Thymus (tissue), 2 donors: ENCODE data around the gene GGT7. TPM values are rescaled to one million over a fixed set of nuclear protein-coding genes. Genes with fewer than 3 reads are reported as not detected.

Experiments used
- polyA plus RNA-seq: library from polyadenylated mRNA; stranded (reverse); fragments of 200-250 nt; gene quantifications from one replicate; pipeline ENCODE4 v1.2.3, GENCODE V29; 2013
- total RNA-seq: library from RNA; stranded (reverse); fragments of 120-200 nt; gene quantifications from one replicate; pipeline ENCODE4 v1.2.4, GENCODE V29; 2013
- donor health status: healthy.

GGT7 gene
- total and polyA plus RNA-seq, 2 donors = 3.9 to 19.4 TPM

Other genes with a start within 250 kb of the GGT7 start
- gene PIGU, start 195.8 kb downstream of the GGT7 start, total RNA-seq = 10.0 TPM
- gene PIGU, start 195.8 kb downstream of the GGT7 start, polyA plus RNA-seq = 15.5 TPM
- 0.33 TPM for gene TP53INP2, start 168.5 kb downstream of the GGT7 start, total RNA-seq
- gene TP53INP2, start 168.5 kb downstream of the GGT7 start, polyA plus RNA-seq = 5.7 TPM
- 9.1 TPM for gene NCOA6, start 47.2 kb downstream of the GGT7 start, total RNA-seq
- 35.6 TPM for gene NCOA6, start 47.2 kb downstream of the GGT7 start, polyA plus RNA-seq
- gene ACSS2, start 3.8 kb upstream of the GGT7 start, total RNA-seq = 11.3 TPM
- gene ACSS2, start 3.8 kb upstream of the GGT7 start, polyA plus RNA-seq = 26.1 TPM
- gene GSS, start 83.0 kb upstream of the GGT7 start, total RNA-seq = 32.0 TPM
- gene GSS, start 83.0 kb upstream of the GGT7 start, polyA plus RNA-seq = 40.0 TPM
- 0.09 TPM for gene MYH7B, start 83.0 kb upstream of the GGT7 start, total RNA-seq
- 1.8 TPM for gene MYH7B, start 83.0 kb upstream of the GGT7 start, polyA plus RNA-seq
- gene TRPC4AP, start 220.0 kb upstream of the GGT7 start, total RNA-seq = 24.6 TPM
- 57.3 TPM for gene TRPC4AP, start 220.0 kb upstream of the GGT7 start, polyA plus RNA-seq